CD4-positive, alpha-beta T cell treated with Interleukin-21 for 1 hour (primary cell): ENCODE data around the gene CTDSP1.

Source experiments
- DNase-seq: peaks from one replicate; pipeline ENCODE4 v3.0.0-alpha.2; 2020

The CTDSP1 gene

DNA sequence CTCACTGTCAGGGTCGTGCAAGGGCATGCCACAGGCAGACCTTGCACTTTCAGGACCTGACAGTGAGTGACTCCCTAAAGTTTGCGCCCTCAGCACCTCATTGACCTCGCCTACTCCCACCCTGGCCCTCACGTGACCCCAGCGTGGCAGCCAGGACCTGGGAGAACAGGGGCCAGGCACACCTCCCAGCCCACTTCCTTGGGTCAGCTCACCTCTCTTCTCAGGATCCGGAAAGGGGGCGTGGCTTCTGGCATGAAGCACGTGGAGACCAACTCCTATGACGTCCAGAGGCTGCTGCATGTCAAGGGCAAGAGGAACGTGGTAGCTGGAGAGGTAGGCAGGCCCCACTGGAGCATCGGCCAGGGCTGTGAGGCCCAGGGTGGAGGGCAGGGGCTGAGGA is 28.1 kb downstream of the CTDSP1 start:
- DNase-seq: no peak

DNA sequence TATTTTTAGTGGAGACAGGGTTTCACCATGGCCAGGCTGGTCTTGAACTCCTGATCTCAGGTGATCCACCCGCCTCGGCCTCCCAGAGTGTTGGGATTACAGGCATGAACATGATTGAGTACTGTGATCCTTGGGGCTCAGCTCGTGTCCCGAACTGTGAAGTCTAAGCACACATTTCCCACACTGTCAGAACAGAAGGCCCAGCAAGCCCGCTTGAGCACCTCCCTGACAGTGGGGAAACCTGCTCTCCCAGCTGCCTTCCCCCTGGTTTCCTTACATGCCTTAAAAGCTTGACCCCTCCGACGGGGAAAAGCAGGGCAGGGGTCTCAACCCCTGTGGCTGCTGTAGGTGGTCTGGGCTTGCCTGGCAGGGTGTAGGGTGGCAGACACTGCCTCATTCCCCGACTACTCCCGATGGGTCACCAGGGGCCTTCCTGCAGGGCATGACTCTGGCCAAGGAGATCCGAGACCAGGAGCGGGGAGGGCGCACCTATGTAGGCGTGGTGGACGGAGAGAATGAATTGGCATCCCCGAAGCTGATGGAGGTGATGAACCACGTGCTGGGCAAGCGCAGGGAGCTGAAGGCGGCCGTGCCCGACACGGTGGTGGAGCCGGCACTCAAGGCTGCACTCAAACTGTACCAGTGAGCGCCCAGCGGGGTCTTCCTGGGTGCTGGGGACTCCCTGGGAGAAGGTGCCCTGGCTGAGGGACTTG is 29.3 kb downstream of the CTDSP1 start:
- no peak for DNase-seq

DNA sequence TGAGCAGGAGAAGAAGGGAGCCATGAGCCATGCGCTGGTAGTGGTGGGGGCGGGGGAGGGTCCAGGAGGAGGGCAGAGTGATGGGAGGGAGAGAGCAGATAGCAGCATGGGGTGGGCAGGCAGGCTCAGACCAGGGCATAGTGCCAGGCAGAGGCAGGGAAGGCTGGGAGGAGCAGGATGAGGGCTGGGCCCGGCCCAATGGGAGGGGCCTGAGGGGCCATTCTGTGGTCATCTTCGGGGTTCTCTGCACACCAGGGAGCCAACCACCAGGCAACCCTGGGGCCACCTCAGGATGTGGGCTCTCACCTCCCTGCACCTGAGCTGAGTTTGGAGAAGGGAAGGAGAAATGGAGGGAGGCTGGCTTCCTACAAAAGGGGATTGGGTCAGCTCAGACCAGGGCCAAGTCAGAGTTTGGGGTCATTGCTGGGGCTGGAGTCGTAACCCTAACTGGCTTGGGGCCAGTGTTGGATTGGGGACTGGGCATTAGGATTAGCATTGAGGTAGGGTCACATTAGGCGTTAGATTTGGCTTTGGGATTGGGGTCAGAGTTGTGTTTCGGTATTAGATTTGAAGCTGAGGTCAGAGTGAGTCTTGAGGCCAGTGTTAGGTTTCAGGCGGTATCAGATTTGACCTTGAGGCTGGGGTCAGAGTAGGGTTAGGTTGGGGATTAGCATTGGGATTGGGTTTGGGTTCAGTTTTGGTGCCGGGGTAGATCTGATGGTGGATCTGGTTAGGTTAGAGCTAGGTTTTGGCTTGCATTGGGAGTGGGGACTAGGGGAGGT is 30.4 kb downstream of the CTDSP1 start:
- DNase-seq: no peak

- DNase-seq: no peak
Observed at GRCh38 chr2:218430721-218431120, 31.1 kb downstream of the CTDSP1 start.

GRCh38 chr2:218431878-218432277 is 32.2 kb downstream of the CTDSP1 start:
- DNase-seq: no peak

GRCh38 chr2:218432676-218433365 is 33.2 kb downstream of the CTDSP1 start:
- DNase-seq: no peak

DNA sequence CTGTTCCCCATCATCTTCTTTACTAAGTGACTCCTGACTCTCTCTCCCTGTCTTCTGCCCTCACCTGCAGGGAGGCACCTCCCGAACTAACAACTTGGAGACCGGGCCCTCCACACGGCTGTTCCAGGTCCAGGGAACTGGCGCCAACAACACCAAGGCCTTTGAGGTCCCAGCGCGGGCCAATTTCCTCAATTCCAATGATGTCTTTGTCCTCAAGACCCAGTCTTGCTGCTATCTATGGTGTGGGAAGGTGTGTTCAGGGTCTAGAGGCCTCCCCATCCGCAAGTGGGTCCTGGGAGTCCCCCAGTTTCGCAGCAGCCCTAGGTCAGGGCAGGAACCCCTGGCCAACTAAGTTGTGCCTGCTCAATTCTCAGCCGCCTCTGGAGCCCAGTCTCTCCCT is 34.8 kb downstream of the CTDSP1 start:
- DNase-seq: no peak

DNA sequence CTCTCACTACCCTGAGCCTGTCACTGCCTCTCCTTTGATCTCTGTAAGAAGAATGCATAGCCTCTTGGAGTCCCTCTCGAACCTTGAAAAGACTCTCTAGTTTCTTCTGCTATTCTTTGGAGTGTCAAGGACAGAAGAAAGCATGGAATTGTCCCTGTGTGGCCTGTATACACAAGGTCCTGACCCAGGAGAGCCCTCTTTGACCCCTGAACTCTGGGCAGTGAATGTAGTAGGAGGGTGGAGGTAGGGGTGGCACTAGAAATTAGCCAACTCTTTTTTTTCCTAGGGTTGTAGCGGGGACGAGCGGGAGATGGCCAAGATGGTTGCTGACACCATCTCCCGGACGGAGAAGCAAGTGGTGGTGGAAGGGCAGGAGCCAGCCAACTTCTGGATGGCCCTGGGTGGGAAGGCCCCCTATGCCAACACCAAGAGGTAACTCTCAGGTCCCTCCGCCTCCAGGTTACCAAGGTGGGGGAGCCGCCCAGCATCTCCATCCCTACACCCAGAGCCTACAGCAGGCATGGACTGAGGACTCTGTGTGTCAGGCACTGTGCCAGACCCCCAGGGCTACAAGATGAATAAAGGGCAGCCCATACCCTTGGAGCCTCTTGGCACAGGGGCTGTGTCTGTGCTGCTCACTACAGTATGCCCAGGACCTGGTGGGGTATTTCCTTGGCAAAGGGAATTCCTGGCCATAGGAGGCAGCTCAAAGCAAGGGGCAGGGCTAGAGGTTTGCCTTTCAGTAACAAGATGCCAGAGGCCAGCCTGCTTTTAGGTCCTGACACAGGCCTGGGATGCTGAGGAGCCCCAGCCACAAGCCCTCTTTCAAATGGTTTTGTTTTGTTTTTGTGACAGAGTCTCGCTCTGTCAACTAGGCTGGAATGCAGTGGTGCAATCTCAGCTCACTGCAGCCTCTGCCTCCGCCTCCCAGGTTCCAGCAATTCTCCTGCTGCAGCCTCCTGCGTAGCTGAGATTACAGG is 35.6 kb downstream of the CTDSP1 start:
- DNase-seq: no peak

GRCh38 chr2:218436992-218437391 is 37.3 kb downstream of the CTDSP1 start:
- no peak for DNase-seq

DNA sequence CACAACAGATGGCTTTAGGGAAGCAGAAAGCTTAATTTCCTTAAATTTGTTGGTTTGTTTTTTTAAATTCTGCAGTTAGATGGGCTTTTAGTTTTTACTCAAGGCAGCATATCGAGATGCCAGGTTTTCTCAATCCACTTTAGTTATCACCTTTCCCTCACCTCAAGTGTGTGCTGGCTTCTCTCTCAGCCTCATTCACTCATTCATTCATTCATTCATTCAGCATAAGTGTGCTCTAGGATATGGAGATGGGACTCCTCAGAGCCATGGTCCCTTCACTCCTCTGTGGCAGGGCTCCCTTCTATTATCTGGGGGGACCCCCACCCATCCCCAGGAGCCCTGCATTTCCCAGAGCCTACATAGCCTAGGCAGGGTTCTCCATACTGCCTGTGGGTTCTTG is 38.3 kb downstream of the CTDSP1 start:
- DNase-seq: no peak

- no peak for DNase-seq
Observed at GRCh38 chr2:218438596-218438995, 38.9 kb downstream of the CTDSP1 start.

GRCh38 chr2:218444692-218445357 is 45.2 kb downstream of the CTDSP1 start:
- no peak for DNase-seq

- no peak for DNase-seq
Observed at GRCh38 chr2:218445602-218446001, 45.9 kb downstream of the CTDSP1 start.

DNA sequence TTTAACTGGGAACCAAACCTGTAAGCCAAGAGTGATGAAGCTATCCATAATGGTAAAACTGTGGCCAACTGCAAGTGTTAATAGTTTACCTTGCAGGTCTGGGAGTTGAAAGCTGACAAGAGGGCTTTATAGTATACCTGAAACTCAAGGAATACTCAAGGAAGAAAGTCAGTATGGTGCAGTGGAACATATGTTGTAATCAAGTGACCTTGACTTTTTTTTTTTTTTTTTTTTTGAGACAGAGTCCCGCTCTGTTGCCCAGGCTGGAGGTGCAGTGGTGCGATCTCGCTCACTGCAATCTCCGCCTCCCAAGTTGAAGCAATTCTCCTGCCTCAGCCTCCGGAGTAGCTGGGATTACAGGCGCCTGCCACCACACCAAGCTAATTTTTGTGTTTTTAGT is 46.9 kb downstream of the CTDSP1 start:
- DNase-seq: no peak

- DNase-seq: no peak
Observed at GRCh38 chr2:218447072-218447471, 47.4 kb downstream of the CTDSP1 start.

DNA sequence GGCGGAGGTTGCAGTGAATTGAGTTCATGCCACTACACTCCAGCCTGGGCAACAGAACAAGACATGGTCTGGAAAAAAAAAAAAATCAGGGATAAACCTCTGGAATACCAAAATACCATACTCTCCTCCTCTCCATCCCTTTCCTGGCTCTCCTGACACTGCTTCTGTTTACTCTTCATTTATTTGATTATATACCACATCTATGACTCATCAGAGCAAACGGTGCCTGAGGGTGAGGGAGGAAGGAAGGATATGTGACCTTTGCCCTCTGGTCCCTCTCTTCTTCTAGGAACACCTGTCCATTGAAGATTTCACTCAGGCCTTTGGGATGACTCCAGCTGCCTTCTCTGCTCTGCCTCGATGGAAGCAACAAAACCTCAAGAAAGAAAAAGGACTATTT is 49.3 kb downstream of the CTDSP1 start:
- DNase-seq: no peak

DNA sequence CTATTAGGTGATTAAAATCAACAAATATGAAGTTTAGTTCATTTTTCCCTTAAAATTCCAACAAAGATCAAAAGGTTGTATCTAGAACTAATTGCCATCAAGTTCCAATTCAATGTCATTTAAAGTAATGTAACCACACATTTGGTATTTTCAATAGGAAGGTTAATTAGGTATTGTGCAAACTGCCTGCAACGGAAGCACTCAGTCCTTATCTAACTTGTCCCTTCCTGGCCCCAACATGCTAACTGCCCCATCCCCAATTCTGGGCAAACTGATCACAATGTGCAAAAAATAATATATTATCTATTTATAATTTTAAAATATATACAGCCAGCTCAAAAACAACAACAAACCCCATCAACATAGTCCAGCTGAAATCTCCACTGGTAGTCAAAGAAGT is 52.4 kb downstream of the CTDSP1 start:
- DNase-seq: no peak
